H1 (cell line): Measurements from ENCODE around the gene OIP5. TPM values are rescaled to one million over a fixed set of nuclear protein-coding genes. Genes with fewer than 3 reads are reported as not detected.

ENCODE experiments used
- CTCF ChIA-PET: fragments of 300-600 bp; sonication (Branson Sonifier 250); formaldehyde crosslinking; loops from one replicate; lab custom pipeline; 2021; ENCODE audit not compliant: partially characterized antibody; lab: Charles Lee
- POLR2A ChIA-PET: fragments of 300-600 bp; sonication (Branson Sonifier 250); formaldehyde crosslinking; loops from one replicate; lab custom pipeline; 2021; ENCODE audit warnings: inconsistent platforms; ENCODE audit not compliant: partially characterized antibody; lab: Charles Lee
- DNase-seq, 2 experiments: peaks; one replicate each; pipeline versions ENCODE4 v3.0.0 to v3.0.0-alpha.2; 2010 to 2022; ENCODE audit warnings: low spot score in 2 of 2, low read depth in 1 of 2, mixed read lengths in 1 of 2
- FAIRE-seq: peaks from 2 replicates; lab custom pipeline; 2011; peaks lifted over from hg19 to GRCh38; lab: Jason Lieb, UNC
- H2AFZ ChIP-seq: 2 replicates; pipeline ENCODE4 v1.8.1; 2012; ENCODE audit warnings: low read length, inconsistent platforms
- H2AK5ac ChIP-seq: 2 replicates; pipeline ENCODE4 v1.6.1; 2013; ENCODE audit warnings: low read depth, low read length
- H2BK120ac ChIP-seq: replicated peaks from 2 replicates; pipeline ENCODE3; 2013; ENCODE audit warnings: low read depth, low read length, inconsistent platforms
- H2BK12ac ChIP-seq: 2 replicates; pipeline ENCODE4 v1.6.1; 2013; ENCODE audit warnings: low read depth, low read length
- H2BK15ac ChIP-seq: 2 replicates; pipeline ENCODE4 v1.6.1; 2013; ENCODE audit warnings: low read length
- H2BK20ac ChIP-seq: 2 replicates; pipeline ENCODE4 v1.6.1; 2013; ENCODE audit warnings: low read length
- H2BK5ac ChIP-seq: 2 replicates; pipeline ENCODE4 v1.6.1; 2013; ENCODE audit warnings: low read depth, low read length
- H3K14ac ChIP-seq: 2 replicates; pipeline ENCODE4 v1.6.1; 2013; ENCODE audit warnings: inconsistent platforms; ENCODE audit not compliant: insufficient read length
- H3K18ac ChIP-seq: 2 replicates; pipeline ENCODE4 v1.6.1; 2013; ENCODE audit warnings: low read length; ENCODE audit errors: extremely low read depth
- H3K23ac ChIP-seq: 2 replicates; pipeline ENCODE4 v1.6.1; 2013; ENCODE audit warnings: inconsistent platforms; ENCODE audit not compliant: insufficient read length
- H3K23me2 ChIP-seq: 2 replicates; pipeline ENCODE4 v1.6.1; 2013; ENCODE audit warnings: low read depth, low read length
- H3K27ac ChIP-seq: 2 replicates; pipeline ENCODE4 v1.6.1; 2011; ENCODE audit warnings: low read depth, low read length, inconsistent platforms
- H3K27me3 ChIP-seq, 4 experiments: replicated peaks in 1 of 4; 1 replicate in 1 of 4; 2 replicates in 3 of 4; pipeline versions ENCODE4 v1.6.1 to v1.8.1; 2011 to 2013; ENCODE audit warnings: low read length in 3 of 4, mild to moderate bottlenecking in 3 of 4, inconsistent platforms in 2 of 4, mixed read lengths in 2 of 4, moderate library complexity in 1 of 4; ENCODE audit not compliant: control insufficient read depth in 3 of 4, insufficient read depth in 3 of 4; ENCODE audit errors: extremely low read depth in 1 of 4
- H3K36me3 ChIP-seq, 4 experiments: 2 replicates each; pipeline versions ENCODE4 v1.6.1 to v1.8.1; 2011 to 2013; ENCODE audit warnings: mild to moderate bottlenecking in 4 of 4, low read length in 3 of 4, moderate library complexity in 2 of 4, control low read depth in 1 of 4, inconsistent platforms in 1 of 4; ENCODE audit not compliant: insufficient read depth in 4 of 4, control insufficient read depth in 2 of 4
- H3K4ac ChIP-seq: replicated peaks from 2 replicates; pipeline ENCODE3; 2013; ENCODE audit warnings: low read length, low read depth, mixed read lengths, inconsistent platforms; ENCODE audit not compliant: insufficient read length
- H3K4me1 ChIP-seq, 4 experiments: replicated peaks in 1 of 4; 1 replicate in 1 of 4; 2 replicates in 3 of 4; pipeline versions ENCODE4 v1.6.1 to v1.8.1; 2011 to 2013; ENCODE audit warnings: low read length in 3 of 4, inconsistent platforms in 2 of 4, mixed read lengths in 1 of 4; ENCODE audit not compliant: insufficient read depth in 4 of 4, control insufficient read depth in 3 of 4
- H3K4me2 ChIP-seq, 2 experiments: 2 replicates each; pipeline versions ENCODE4 v1.6.1 to v1.8.1; 2011 to 2013; ENCODE audit warnings: low read depth in 2 of 2, low read length in 2 of 2, control low read depth in 1 of 2, inconsistent platforms in 1 of 2, mild to moderate bottlenecking in 1 of 2; ENCODE audit not compliant: insufficient read depth in 1 of 2
- H3K4me3 ChIP-seq, 4 experiments: fragments of 200-600, 300-600 bp in 1 of 4; sonication (generic), shearing (Covaris generic), sonication (Bioruptor Twin) in 1 of 4; 2 replicates each; pipeline versions ENCODE4 v1.5.1 to v1.8.1; 2011 to 2016; ENCODE audit warnings: low read length in 4 of 4, low read depth in 3 of 4, control low read depth in 2 of 4, inconsistent platforms in 2 of 4, mild to moderate bottlenecking in 2 of 4, mixed read lengths in 1 of 4, moderate library complexity in 1 of 4; ENCODE audit not compliant: insufficient read depth in 2 of 4; ENCODE audit errors: extremely low read depth in 1 of 4
- H3K56ac ChIP-seq: replicated peaks from 2 replicates; pipeline ENCODE3; 2013; ENCODE audit warnings: low read depth, mild to moderate bottlenecking, mixed read lengths, low read length, inconsistent platforms; ENCODE audit not compliant: insufficient read length
- H3K79me1 ChIP-seq: 2 replicates; pipeline ENCODE4 v1.6.1; 2013; ENCODE audit warnings: low read depth, low read length, control low read depth
- H3K79me2 ChIP-seq, 2 experiments: 2 replicates each; pipeline versions ENCODE4 v1.6.1 to v1.8.1; 2012 to 2013; ENCODE audit warnings: low read length in 2 of 2, mild to moderate bottlenecking in 2 of 2, inconsistent platforms in 1 of 2; ENCODE audit not compliant: insufficient read depth in 2 of 2, control insufficient read depth in 1 of 2
- H3K9ac ChIP-seq, 4 experiments: replicated peaks in 1 of 4; 1 replicate in 1 of 4; 2 replicates in 3 of 4; pipeline versions ENCODE4 v1.6.1 to v1.8.1; 2011 to 2013; ENCODE audit warnings: low read depth in 3 of 4, low read length in 3 of 4, control low read depth in 2 of 4, mild to moderate bottlenecking in 2 of 4, moderate library complexity in 2 of 4, inconsistent platforms in 1 of 4; ENCODE audit errors: extremely low read depth in 1 of 4
- H3K9me3 ChIP-seq, 2 experiments: 2 replicates each; pipeline versions ENCODE4 v1.6.1 to v1.8.1; 2012 to 2013; ENCODE audit warnings: mild to moderate bottlenecking in 2 of 2, moderate library complexity in 2 of 2, control low read depth in 1 of 2, inconsistent platforms in 1 of 2, low read depth in 1 of 2, low read length in 1 of 2, mixed read lengths in 1 of 2; ENCODE audit not compliant: insufficient read depth in 2 of 2
- H4K20me1 ChIP-seq, 2 experiments: replicated peaks in 1 of 2; 2 replicates each; pipeline versions ENCODE3 to v1.8.1; 2011 to 2013; ENCODE audit warnings: inconsistent platforms in 2 of 2, low read length in 2 of 2, mild to moderate bottlenecking in 1 of 2; ENCODE audit not compliant: insufficient read depth in 2 of 2, control insufficient read depth in 1 of 2
- H4K5ac ChIP-seq: 2 replicates; pipeline ENCODE4 v1.6.1; 2013; ENCODE audit warnings: low read length, low read depth, mixed read lengths, inconsistent platforms; ENCODE audit not compliant: insufficient read length
- H4K8ac ChIP-seq: 2 replicates; pipeline ENCODE4 v1.8.0; 2013; ENCODE audit warnings: mild to moderate bottlenecking, moderate library complexity, low read length, inconsistent platforms; ENCODE audit not compliant: insufficient read depth; ENCODE audit errors: extremely low read depth
- H4K91ac ChIP-seq: replicated peaks from 2 replicates; pipeline ENCODE3; 2013; ENCODE audit warnings: low read length, mixed read lengths, inconsistent platforms; ENCODE audit not compliant: insufficient read length
- BACH1 ChIP-seq: IDR thresholded peaks from 2 replicates; pipeline ENCODE4 v1.6.1; 2012; ENCODE audit warnings: low read length, improper control_type of control experiment
- BRCA1 ChIP-seq: IDR thresholded peaks from 2 replicates; pipeline ENCODE4 v1.6.1; 2012; ENCODE audit warnings: low read depth, low read length, improper control_type of control experiment
- CBX5 ChIP-seq: fragments of 300-800, 300-1000 bp; sonication (generic); IDR thresholded peaks from 2 replicates; pipeline ENCODE4 v1.7.1; 2016; ENCODE audit warnings: antibody characterized with exemption, low read length, low read depth
- EP300 ChIP-seq, 2 experiments: IDR thresholded peaks; 1 replicate in 1 of 2; 2 replicates in 1 of 2; pipeline ENCODE4 v1.6.1; 2011 to 2012; ENCODE audit warnings: low read depth in 2 of 2, low read length in 2 of 2, mild to moderate bottlenecking in 2 of 2, borderline replicate concordance in 1 of 2, inconsistent platforms in 1 of 2, moderate library complexity in 1 of 2
- MAFK ChIP-seq: IDR thresholded peaks from 2 replicates; pipeline ENCODE4 v1.6.1; 2012; ENCODE audit warnings: low read depth, mild to moderate bottlenecking, improper control_type of control experiment, low read length
- NRF1 ChIP-seq: IDR thresholded peaks from 2 replicates; pipeline ENCODE4 v1.6.1; 2011; ENCODE audit warnings: mild to moderate bottlenecking, low read depth, low read length, improper control_type of control experiment
- RBBP5 ChIP-seq: IDR thresholded peaks from 2 replicates; pipeline ENCODE4 v1.7.1; 2012; ENCODE audit warnings: low read depth, mild to moderate bottlenecking, inconsistent platforms, low read length, moderate library complexity, borderline replicate concordance
- SP2 ChIP-seq: IDR thresholded peaks from 2 replicates; pipeline ENCODE4 v1.6.1; 2012; ENCODE audit warnings: mild to moderate bottlenecking, low read length, inconsistent platforms
- WGBS, 2 experiments: shearing (Covaris generic) in 1 of 2; methylation state at CpG; one replicate each; pipeline versions ENCODE4 v1.1.6 to v1.1.7; 2013 to 2015; ENCODE audit warnings: low lambda C conversion rate in 2 of 2, mixed read lengths in 2 of 2, inconsistent platforms in 1 of 2, low coverage in 1 of 2, missing lambda C conversion rate in 1 of 2; ENCODE audit not compliant: insufficient replicate concordance in 2 of 2, insufficient coverage in 1 of 2, insufficient read length in 1 of 2; ENCODE audit errors: extremely low coverage in 1 of 2, missing lambda C conversion rate in 1 of 2; 5-methylcytosine and 5-hydroxymethylcytosine counted together
- polyA plus RNA-seq, 7 experiments: library from polyadenylated mRNA; depleted of rRNA in 3 of 7; stranded (reverse) in 5 of 7; unstranded in 2 of 7; fragments of >200 nt in 5 of 7; fragments of 200-250 nt in 2 of 7; gene quantifications; 1 replicate in 5 of 7; 2 replicates in 1 of 7; 4 replicates in 1 of 7; pipeline versions ENCODE4 v1.2.1 to v1.2.3, GENCODE V29; 2011 to 2013; ENCODE audit warnings: missing spikeins in 2 of 7, mixed read lengths in 2 of 7
- total RNA-seq: library from RNA; stranded (reverse); fragmentation: NEBNext Ultra II Directional; extraction: Animal tissue kit (Norgen Biotek cat#: 25700); gene quantifications from 2 replicates; pipeline ENCODE4 v1.2.1, GENCODE V29; 2021

The OIP5 gene
- total and polyA plus RNA-seq, 2 of the 8 experiments (the other 6 are each of a cell fraction or from before 2014, with no cell fraction given) = 34.8 to 44.5 TPM

DNA sequence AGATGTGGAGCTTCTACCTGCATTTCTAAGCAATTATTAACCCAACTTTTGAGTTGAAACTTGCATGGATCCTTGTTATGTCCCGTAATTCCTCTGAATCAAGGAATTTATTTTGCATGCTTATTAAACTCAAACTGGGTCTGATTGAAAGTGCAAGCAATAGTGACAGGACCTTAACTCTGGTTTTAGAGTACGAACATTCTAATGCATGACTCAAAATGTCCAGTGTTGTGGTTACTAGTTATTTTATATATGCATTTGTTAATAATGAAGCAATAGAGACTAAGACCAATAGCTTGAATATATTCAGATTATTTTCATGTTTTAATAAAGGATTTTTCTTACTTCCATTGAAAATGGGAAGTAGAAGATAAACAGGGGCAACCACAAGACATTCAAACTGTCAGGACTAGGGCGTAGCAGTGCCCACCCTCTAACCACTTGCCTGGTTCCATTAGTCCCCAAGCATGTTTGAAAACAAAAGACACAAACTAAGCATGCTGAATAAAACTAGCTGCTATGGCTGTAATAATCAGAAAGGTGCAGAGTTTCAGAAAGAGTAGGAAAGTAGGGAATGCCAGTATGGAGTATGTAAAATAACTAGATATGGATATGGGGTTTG is 28.1 kb downstream of the OIP5 start:
- no peak for FAIRE-seq
- WGBS, 2 experiments = 92% methylated on average over 3 of the region's 3 CpGs; no CpG with 5 or more reads in 1 of the 2 experiments
- TF ChIP-seq EP300 (IDR thresholded peaks at IDR 0.05; ENCODE audit: borderline replicate concordance in 1 of 2, low read depth in 2 of 2, low read length in 2 of 2) = no peak
- TF ChIP-seq MAFK = no peak
- TF ChIP-seq BRCA1 = no peak
- no peak for TF ChIP-seq RBBP5
- TF ChIP-seq BACH1 = no peak
- TF ChIP-seq CBX5 = no peak
- no peak for TF ChIP-seq SP2
- TF ChIP-seq NRF1 = no peak

More for the DNA sequence above, 28.1 kb downstream of the OIP5 start:
- Histone ChIP-seq H2BK20ac (no peak overlapping the region), H3K4me2 (0 out of 4 replicates have a peak overlapping the region, but pooled peaks of 1 of the 2 experiments have one; percentile 23), H3K27ac (no peak overlapping the region), H3K27me3 (no peaks in the 10 kb centered on the region), H3K56ac (no peak overlapping the region), H3K79me2 (0 out of 4 replicates have a peak, but pooled peaks cover 0 to 2% of the 10 kb centered on the region in 2 experiments), H3K9me3 (no peaks in the 10 kb centered on the region), H3K23me2 (no peaks in the 10 kb centered on the region), H2AK5ac (no peak overlapping the region), H3K4me1 (peaks cover 0 to 11% (median 2%) of the 10 kb centered on the region in 4 experiments; a peak in 3 of 7 replicates), H2AFZ (no peak overlapping the region), H2BK15ac (no peak overlapping the region), H3K18ac (no peak overlapping the region), H4K8ac (no peak overlapping the region), H3K4ac (no peak overlapping the region), H3K14ac (no peak overlapping the region), H3K4me3 (no peak overlapping the region), H2BK5ac (no peak overlapping the region), H2BK120ac (no peak overlapping the region), H4K5ac (no peak overlapping the region), H3K9ac (no peak overlapping the region), H2BK12ac (no peak overlapping the region), H4K20me1 (peaks cover 0 to 12% of the 10 kb centered on the region in 2 experiments), H3K79me1 (no peaks in the 10 kb centered on the region), H3K23ac (no peak overlapping the region), H3K36me3 (peaks cover 0 to 26% (median 4%) of the 10 kb centered on the region in 4 experiments; a peak in 5 of 8 replicates), H4K91ac (no peak overlapping the region)
- DNase-seq = no peak
- ChIA-PET CTCF (interaction anchor here (1.1 to 1.9 kb wide), 2 partner anchors 9 to 13 kb away, joined by 4 to 6 read pairs; no protein-coding TSS in a partner anchor), POLR2A (interaction anchor here (0.5 to 2.2 kb wide), 7 partner anchors 13 to 321 kb away, joined by 3 to 9 read pairs (median 3); partner anchors contain the start of gene NUSAP1)
